Measurements from ENCODE around the gene MGST3. TPM values are rescaled to one million over a fixed set of nuclear protein-coding genes. Genes with fewer than 3 reads are reported as not detected.

The MGST3 gene
- polyA plus RNA-seq, 2 of the 4 experiments (the other 2 are of a cell fraction) = 216 to 217 TPM

DNA sequence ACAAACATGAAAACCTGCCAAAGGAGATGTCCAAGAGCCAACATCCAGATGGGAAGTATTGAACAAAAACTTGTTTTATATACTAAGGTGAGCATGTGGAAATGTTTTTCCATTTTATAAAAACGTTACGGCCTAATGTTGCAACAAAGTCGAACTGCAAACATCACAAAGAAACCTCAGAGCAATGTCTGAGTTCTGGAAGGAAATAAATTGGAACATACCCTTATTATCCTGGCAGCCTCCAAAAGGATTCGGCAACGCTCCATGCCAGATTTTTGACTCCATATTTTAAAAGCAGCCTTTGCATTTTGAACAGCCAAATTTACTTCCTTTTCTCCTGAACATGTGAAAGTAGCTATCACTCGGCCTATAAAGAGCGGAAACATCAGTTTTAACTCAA, 64.0 kb downstream of the MGST3 start:
- no peak for FAIRE-seq

DNA sequence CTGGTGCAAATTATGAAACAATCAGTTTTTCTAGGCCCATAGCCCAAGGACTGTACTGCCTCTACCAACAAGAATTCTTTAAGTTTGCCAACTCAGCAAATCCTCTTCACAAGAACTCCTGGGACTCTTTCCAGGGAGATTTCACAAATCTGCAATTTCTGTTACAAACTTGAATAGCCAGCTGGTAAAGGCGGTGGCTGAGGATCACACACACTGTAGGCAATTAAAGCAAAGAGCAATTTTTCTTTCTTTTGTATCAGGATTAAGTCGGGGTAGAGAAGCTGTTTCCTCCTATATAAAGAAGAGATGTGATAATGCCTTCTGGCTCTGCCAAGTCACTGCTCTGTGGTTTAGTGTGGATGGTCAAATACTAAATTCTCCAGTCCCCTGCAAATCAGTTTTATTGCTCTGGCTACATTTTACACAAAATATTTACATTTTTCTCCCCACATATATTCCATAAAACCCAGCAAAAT, 65.6 kb downstream of the MGST3 start:
- 80% methylated on average over 2 of the region's 2 CpGs for WGBS (ENCODE audit: missing lambda C conversion rate)
- no peak for TF ChIP-seq HES2 (IDR thresholded peaks at IDR 0.05)
- TF ChIP-seq NR3C1 (IDR thresholded peaks at IDR 0.05) = no peak
- TF ChIP-seq NFE2L2 (conservative IDR thresholded peaks at IDR 0.05; ENCODE audit: low read length) = no peak
- TF ChIP-seq MAFK (IDR thresholded peaks at IDR 0.05; ENCODE audit: partially characterized antibody) = peak; percentile 97
- no peak for TF ChIP-seq KDM1A (IDR thresholded peaks at IDR 0.05; ENCODE audit: low read depth)
- no peak for TF ChIP-seq POLR2AphosphoS2 (conservative IDR thresholded peaks at IDR 0.05; ENCODE audit: low read length)
- no peak for TF ChIP-seq MYC (IDR thresholded peaks at IDR 0.05; ENCODE audit: borderline replicate concordance, low read length)
- Histone ChIP-seq H3K9me3 (no peaks in the 10 kb centered on the region), H3K4me2 (peak overlapping the region; percentile 89), H3K27ac (0 out of 6 replicates have a peak overlapping the region, but pooled peaks of 1 of the 2 experiments have one; percentile 16), H3K4me1 (peaks cover 15% of the 10 kb centered on the region), H3K4me3 (no peak overlapping the region)
- ChIA-PET CTCF (interaction anchor here (1.0 to 3.0 kb wide), 6 partner anchors 10 to 305 kb away, joined by 3 to 15 read pairs (median 6); no protein-coding TSS in a partner anchor), POLR2A (no interaction called here)
- no peak for DNase-seq (ENCODE audit: low read depth in 1 of 2, low spot score in 1 of 2)
- FAIRE-seq = no peak
- ATAC-seq = no peak

More for the DNA sequence above, 64.0 kb downstream of the MGST3 start:
- no peaks in the 10 kb centered on the region for H3K9me3 ChIP-seq
- H3K4me3 ChIP-seq = no peak overlapping the region
- no peak for TF ChIP-seq PBX3 (IDR thresholded peaks at IDR 0.05)
- H3K4me1 ChIP-seq = peaks cover 15% of the 10 kb centered on the region
- H3K27ac ChIP-seq = no peak overlapping the region
- ChIA-PET POLR2A (no interaction called here), CTCF (interaction anchor here (1.5 kb wide), 1 partner anchor 93 kb away, joined by 3 read pairs; no protein-coding TSS in a partner anchor)
- no peak for ATAC-seq
- H3K4me2 ChIP-seq = no peak overlapping the region
- no peak for DNase-seq (ENCODE audit: low read depth in 1 of 2, low spot score in 1 of 2)
- 92% methylated on average over 7 of the region's 7 CpGs for WGBS (ENCODE audit: missing lambda C conversion rate)

GRCh38 chr1:165697491-165697880, 66.5 kb downstream of the MGST3 start:
- FAIRE-seq (no peak), ATAC-seq (no peak; a peak in 1 of 6 replicates), DNase-seq (ENCODE audit: low read depth in 1 of 2, low spot score in 1 of 2) (no peak)
- ChIA-PET POLR2A (interaction anchor here (0.7 to 1.7 kb wide), 6 partner anchors 12 to 72 kb away, joined by 3 to 8 read pairs (median 4); partner anchors contain the start of genes MGST3 and TMCO1), CTCF (interaction anchor here (0.7 to 3.0 kb wide), 14 partner anchors 11 to 305 kb away, joined by 3 to 15 read pairs (median 4); no protein-coding TSS in a partner anchor)
- peaks cover 15% of the 10 kb centered on the region for H3K4me1 ChIP-seq
- TF ChIP-seq RARB (CRISPR knock-in tag; IDR thresholded peaks at IDR 0.05) = no peak
- no peak for TF ChIP-seq GATA3 (IDR thresholded peaks at IDR 0.05; ENCODE audit: borderline replicate concordance)
- peak overlapping the region; percentile 89 for H3K4me2 ChIP-seq
- no peaks in the 10 kb centered on the region for H3K9me3 ChIP-seq
- WGBS (ENCODE audit: missing lambda C conversion rate) = 35% methylated on average over 8 of the region's 8 CpGs
- H3K27ac ChIP-seq = peak overlapping the region; percentile 93 to 99; a peak in 5 of 6 replicates
- peak overlapping the region; percentile 93 for H3K4me3 ChIP-seq

GRCh38 chr1:165697881-165698760, 67.1 kb downstream of the MGST3 start, which contains the start of gene ALDH9A1:
Gene ALDH9A1 (minus strand): TSS chr1:165698562. CDS start chr1:165698558, 4 bp downstream.
- CTCF ChIA-PET = interaction anchor here (0.6 to 3.0 kb wide), 19 partner anchors 9 to 306 kb away, joined by 3 to 15 read pairs (median 4); no protein-coding TSS in a partner anchor
- DNase-seq (ENCODE audit: low read depth in 1 of 2, low spot score in 1 of 2) (peak; percentile 86), FAIRE-seq (no peak), ATAC-seq (peak; percentile 97 to 98)
- H3K4me2 ChIP-seq = peak within 1 kb of the TSS; percentile 89
- 1% methylated on average over 24 of the region's 65 CpGs for WGBS (ENCODE audit: missing lambda C conversion rate)
- peaks cover 15% of the 10 kb centered on the region for H3K4me1 ChIP-seq
- peak within 1 kb of the TSS; percentile 93 to 99 for H3K27ac ChIP-seq
- no peaks in the 10 kb centered on the region for H3K9me3 ChIP-seq
- POLR2A ChIA-PET = interaction anchor here (0.7 to 1.7 kb wide), 10 partner anchors 11 to 225 kb away, joined by 3 to 8 read pairs (median 4); partner anchors contain the start of genes MGST3 and TMCO1
- H3K4me3 ChIP-seq = peak within 1 kb of the TSS; percentile 93
- TF ChIP-seq CBX8 (IDR thresholded peaks at IDR 0.05) (no peak), EHMT2 (IDR thresholded peaks at IDR 0.05; ENCODE audit: low read depth) (no peak), HDAC2 (IDR thresholded peaks at IDR 0.05) (no peak), RARB (CRISPR knock-in tag; IDR thresholded peaks at IDR 0.05) (no peak), BHLHE40 (IDR thresholded peaks at IDR 0.05; ENCODE audit: low read depth, low read length) (no peak), PBX3 (IDR thresholded peaks at IDR 0.05) (no peak), EP300 (IDR thresholded peaks at IDR 0.05) (no peak), EHF (CRISPR knock-in tag; IDR thresholded peaks at IDR 0.05) (no peak), ZC3H11A (IDR thresholded peaks at IDR 0.05) (no peak), RAD21 (conservative IDR thresholded peaks at IDR 0.05 in 1 of 2, IDR thresholded peaks at IDR 0.05 in 1 of 2) (peak in 1 of 2 experiments; percentile 25; a peak in 1 of 5 replicates), MAZ (IDR thresholded peaks at IDR 0.05; ENCODE audit: borderline replicate concordance, low read depth, low read length) (no peak)
- TF ChIP-seq, protein P1, sequence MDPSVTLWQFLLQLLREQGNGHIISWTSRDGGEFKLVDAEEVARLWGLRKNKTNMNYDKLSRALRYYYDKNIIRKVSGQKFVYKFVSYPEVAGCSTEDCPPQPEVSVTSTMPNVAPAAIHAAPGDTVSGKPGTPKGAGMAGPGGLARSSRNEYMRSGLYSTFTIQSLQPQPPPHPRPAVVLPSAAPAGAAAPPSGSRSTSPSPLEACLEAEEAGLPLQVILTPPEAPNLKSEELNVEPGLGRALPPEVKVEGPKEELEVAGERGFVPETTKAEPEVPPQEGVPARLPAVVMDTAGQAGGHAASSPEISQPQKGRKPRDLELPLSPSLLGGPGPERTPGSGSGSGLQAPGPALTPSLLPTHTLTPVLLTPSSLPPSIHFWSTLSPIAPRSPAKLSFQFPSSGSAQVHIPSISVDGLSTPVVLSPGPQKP (IDR thresholded peaks at IDR 0.05; ENCODE audit: low read depth, low read length) = no peak
- TF ChIP-seq, protein P2, sequence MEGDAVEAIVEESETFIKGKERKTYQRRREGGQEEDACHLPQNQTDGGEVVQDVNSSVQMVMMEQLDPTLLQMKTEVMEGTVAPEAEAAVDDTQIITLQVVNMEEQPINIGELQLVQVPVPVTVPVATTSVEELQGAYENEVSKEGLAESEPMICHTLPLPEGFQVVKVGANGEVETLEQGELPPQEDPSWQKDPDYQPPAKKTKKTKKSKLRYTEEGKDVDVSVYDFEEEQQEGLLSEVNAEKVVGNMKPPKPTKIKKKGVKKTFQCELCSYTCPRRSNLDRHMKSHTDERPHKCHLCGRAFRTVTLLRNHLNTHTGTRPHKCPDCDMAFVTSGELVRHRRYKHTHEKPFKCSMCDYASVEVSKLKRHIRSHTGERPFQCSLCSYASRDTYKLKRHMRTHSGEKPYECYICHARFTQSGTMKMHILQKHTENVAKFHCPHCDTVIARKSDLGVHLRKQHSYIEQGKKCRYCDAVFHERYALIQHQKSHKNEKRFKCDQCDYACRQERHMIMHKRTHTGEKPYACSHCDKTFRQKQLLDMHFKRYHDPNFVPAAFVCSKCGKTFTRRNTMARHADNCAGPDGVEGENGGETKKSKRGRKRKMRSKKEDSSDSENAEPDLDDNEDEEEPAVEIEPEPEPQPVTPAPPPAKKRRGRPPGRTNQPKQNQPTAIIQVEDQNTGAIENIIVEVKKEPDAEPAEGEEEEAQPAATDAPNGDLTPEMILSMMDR (IDR thresholded peaks at IDR 0.05) = peak; percentile 58

Measured in A549 (cell line).